GM19467 (cell line): Measurements from ENCODE around the gene PRR23B.
"Not testable (repeated sequence)": the region's sequence is repeated elsewhere in the genome, so short reads cannot be mapped to it uniquely, and the experiment has no call there.

ENCODE experiments used
- ATAC-seq: cut with Tn5 transposase; IDR thresholded peaks from one replicate; pipeline ENCODE4 v1.9.1; 2021; ENCODE audit warnings: mild to moderate bottlenecking, moderate library complexity; ENCODE audit not compliant: unreplicated experiment

The PRR23B gene

GRCh38 chr3:139020868-139021234 is at the start of gene PRR23B:
Gene PRR23B, minus strand, starts transcription at chr3:139020926. Its CDS starts 265 bp downstream, at chr3:139020661.
- ATAC-seq = no peak

DNA sequence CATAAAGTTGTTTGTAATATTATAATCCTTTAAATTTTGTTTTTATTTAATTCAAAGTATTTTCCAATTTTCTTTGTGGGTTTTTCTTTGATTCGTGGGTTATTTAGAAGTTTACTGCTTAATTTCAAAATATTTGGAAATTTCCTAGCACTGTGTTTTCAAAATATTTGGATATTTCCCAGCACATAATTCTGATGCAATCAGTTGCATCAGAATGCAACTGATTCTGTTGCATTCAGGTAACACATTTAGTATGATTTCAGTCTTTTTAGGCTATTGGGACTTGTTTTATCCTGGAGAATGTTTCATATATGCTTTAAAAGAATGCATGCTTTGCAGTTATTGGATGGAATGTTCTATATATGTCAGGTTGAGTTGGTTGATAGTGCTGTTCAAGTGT is 42.2 kb upstream of the PRR23B start:
- no peak for ATAC-seq

DNA sequence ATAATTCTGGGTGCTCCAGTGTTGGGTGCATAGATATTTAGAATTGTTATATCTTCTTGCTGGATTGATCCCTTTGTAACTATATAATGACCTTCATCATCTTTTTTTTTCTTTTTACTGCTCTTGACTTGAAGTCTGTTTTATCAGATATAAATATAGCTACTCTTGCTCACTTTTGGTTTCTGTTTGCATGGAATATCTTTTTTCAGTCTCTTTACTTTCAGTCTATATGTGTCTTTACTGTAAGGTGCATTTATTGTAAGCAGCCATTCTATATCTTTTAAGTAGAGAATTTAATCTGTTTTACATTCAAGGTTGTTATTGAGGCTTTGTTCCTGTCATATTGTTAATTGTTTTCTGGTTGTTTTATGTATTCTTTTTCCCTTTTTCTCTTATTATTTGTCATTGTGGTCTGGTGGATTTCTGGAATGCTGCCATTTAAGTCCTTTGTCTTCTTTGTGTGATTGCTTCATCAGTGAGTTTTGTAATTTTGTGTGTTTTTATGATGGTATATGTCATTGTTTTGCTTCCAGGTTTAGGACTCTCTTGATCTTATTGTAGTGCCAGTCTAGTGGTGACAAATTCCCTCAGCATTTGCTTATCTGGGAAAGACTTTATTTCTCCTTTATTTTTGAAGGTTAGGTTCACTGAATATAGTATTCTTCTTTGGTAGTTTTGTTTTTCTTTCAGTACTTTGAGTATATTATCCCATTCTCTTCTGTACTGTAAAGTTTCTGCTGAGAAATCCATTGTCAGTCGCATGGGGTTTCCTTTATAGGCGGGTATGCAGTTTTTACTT is 32.3 kb upstream of the PRR23B start:
- no peak for ATAC-seq

- no peak for ATAC-seq
Observed at GRCh38 chr3:139044366-139045210, 23.9 kb upstream of the PRR23B start, which contains the start of gene PRR23C. Gene PRR23C, minus strand, starts transcription at chr3:139044892. Its CDS starts 272 bp downstream, at chr3:139044620.

GRCh38 chr3:139043554-139044365 is 23.0 kb upstream of the PRR23B start:
- no peak for ATAC-seq

GRCh38 chr3:139037478-139037877 is 16.8 kb upstream of the PRR23B start:
- no peak for ATAC-seq

- no peak for ATAC-seq
Observed at GRCh38 chr3:139032326-139033002, 11.7 kb upstream of the PRR23B start.

DNA sequence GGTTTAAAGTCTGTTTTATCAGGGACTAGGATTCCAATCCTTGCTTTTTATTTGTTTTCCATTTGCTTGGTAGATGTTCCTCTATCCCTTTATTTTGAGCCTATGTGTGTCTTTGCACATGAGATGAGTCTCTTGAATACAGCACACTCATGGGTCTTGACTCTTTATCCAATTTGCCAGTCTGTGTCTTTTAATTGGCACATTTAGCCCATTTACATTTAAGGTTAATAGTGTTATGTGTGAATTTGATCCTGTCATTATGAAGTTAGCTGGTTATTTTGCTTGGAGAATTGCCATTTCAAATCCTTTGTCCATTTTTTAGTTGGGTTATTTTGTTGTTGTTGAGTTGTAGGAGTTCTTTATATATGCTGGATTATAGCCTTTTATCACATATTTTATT is 9.8 kb upstream of the PRR23B start:
- ATAC-seq = not testable (repeated sequence)

DNA sequence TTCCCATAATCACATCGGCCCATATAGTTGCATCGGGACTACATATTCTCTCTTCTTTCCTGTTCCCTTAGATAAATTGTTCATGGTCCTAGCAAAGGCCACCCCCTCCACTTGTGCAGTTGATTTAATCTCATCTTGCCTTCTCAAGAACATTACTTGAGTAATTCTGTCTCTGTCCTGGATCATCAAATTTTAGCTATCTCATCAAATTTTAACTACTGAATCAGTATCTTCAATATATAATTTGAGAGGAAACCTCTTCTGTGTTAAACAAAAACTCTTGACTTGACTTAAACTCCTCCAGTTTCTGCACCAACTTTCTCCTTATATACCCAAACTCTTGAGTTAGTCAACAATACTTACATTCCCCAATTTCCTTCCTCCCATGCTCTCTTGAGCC is 4.2 kb upstream of the PRR23B start:
- no peak for ATAC-seq

GRCh38 chr3:139020036-139020867 is 474 bp downstream of the PRR23B start:
- no peak for ATAC-seq

DNA sequence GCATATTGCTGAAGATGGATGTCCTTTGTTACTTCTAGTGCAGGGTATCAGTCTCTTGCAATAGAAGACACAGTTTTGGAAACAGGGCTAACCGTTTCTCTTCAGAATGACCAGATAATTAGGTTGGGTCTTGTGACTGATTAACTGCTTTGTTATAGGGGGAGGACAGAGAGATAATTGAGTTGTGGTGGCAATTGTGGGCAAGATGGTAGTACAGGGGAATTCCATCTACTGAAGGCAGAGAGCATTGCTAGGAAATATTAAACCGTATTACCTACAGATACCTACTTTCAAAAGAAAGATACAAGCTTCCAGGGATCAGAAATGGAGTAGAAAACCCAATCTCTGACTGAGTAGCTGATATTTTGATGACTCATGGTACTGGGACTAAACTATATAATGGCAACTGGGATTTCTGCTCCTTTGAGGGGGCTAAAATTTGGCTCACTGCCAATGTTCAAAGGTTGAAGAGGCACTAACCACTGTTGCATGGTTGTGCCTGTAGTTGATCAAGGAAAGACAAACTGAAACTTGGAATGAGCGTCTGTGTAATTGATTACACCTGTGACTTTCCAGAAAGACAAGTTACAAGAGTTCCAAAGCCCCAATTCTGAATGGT is 4.2 kb downstream of the PRR23B start:
- no peak for ATAC-seq

DNA sequence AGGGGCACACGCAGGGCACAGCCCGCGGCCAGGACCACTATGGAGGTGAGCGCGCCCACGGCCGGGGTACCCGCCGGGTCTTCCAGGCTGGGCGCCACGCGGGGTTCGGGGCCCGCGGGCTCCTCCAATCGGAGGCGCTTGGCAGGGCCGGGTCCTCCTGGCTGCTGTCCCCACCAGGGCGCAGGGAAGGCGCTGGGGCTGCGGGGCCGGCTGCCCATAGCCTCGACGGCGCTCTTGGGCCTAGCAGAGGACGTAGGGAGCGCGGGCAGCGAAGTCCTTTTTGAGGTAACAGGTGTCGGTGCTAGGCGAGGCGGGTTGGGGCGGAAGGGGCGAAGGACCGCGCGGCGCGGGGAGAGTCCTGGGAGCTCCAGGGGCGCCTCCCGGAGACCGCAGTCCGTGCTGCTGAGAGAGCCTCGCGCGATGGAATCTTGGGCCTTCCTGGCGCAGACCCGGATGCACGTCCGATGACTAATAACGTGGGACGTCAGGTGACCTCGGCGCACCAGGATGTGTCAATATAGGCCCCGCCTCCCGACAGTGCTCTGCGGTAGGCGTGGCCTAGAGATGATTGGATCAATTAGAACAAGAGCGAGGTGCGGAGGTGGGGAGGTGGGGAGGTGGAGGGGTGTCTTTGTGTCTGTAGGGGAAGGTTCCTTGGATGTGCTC is 14.5 kb downstream of the PRR23B start, which contains the start of gene PRR23A:
TSS of gene PRR23A (minus strand) at position 218 of the 666 bp plus-strand sequence. CDS start at position 218, 0 bp downstream.
- no peak for ATAC-seq

- ATAC-seq = no peak
Observed at GRCh38 chr3:139005356-139005993, 15.3 kb downstream of the PRR23B start.

DNA sequence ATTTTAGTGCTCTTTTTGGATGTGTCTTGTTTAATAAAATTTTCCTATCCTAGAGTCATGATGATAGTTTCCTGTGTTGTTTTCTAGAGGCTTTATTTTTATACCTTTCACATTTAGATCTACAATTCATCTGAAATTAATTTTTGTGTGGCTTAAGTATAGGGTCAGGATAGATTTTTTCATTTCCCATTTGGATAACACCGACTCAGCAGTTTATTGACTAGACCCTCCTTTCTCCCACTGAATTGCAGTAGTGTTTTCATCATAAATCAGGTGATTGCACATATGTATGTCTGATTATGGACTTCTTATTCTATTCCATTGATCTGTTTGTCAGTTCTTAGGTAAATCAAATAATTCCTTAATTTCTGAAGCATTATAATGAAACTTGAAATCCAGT is 25.0 kb downstream of the PRR23B start:
- ATAC-seq = no peak

- no peak for ATAC-seq
Observed at GRCh38 chr3:138987181-138987580, 33.5 kb downstream of the PRR23B start.

DNA sequence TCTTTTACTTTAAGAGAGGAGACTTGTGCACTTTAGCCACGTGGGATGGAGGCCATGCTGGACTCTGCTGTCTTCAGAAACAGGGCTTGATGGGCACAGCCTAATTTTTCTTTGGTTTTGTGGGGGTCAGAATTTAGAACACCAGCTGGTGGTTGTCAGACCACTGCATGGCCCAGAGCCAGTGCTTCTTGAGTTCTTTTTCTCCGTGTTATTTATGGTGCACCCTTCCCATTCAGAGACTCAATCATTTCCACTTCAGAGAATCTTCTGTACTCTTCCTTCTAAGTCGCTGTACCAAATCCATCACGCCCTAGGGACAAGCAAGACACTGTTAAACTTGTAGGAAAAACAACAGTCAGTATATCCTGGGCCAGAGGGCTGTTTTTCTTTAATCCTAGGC is 34.8 kb downstream of the PRR23B start:
- no peak for ATAC-seq

DNA sequence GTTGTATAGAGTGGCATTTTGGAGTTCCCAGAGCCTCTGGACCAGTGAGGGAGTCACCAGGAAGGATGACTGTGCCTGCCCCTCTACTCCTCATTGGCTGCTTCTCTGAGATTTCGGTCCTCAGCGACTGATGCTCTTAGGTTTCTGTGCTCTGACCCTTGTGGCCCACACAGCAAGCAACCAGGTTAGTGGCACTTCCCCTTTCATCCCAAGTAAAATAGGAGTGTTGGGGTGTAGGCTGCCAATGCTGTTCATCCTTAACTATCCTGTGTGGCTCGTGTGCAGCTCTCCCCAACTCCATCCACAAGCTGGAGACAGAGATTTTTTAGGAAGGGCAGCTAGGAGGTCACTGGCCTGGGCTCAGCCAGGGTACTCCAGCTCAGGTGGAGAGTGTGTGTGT is 35.9 kb downstream of the PRR23B start:
- ATAC-seq = no peak

- no peak for ATAC-seq
Observed at GRCh38 chr3:138976047-138976446, 44.7 kb downstream of the PRR23B start.
